NCI-H2227 treated with DMSO at 0.1 percent for 48 hours (cell line): ENCODE data around the gene FGF2.
"Not testable (repeated sequence)": the region's sequence is repeated elsewhere in the genome, so short reads cannot be mapped to it uniquely, and the experiment has no call there.

ENCODE experiments used
- DNase-seq: peaks from one replicate; lab custom pipeline; 2025; lab: John Stamatoyannopoulos, UW

The FGF2 gene

GRCh38 chr4:122847931-122848330, 21.3 kb downstream of the FGF2 start:
- no peak for DNase-seq

- not testable (repeated sequence) for DNase-seq
These were observed 23.2 kb downstream of the FGF2 start for GRCh38 chr4:122849789-122850188.

- DNase-seq = no peak
These were observed 24.9 kb downstream of the FGF2 start for GRCh38 chr4:122851568-122851967.

- DNase-seq = no peak
These were observed 28.1 kb downstream of the FGF2 start for GRCh38 chr4:122854447-122855352.

- DNase-seq = no peak
These were observed 28.8 kb downstream of the FGF2 start for GRCh38 chr4:122855353-122855890.

GRCh38 chr4:122857160-122857559, 30.5 kb downstream of the FGF2 start:
- no peak for DNase-seq

GRCh38 chr4:122858705-122859104, 32.1 kb downstream of the FGF2 start:
- no peak for DNase-seq

GRCh38 chr4:122861172-122861943, 34.7 kb downstream of the FGF2 start:
- no peak for DNase-seq

GRCh38 chr4:122863639-122864038, 37.0 kb downstream of the FGF2 start:
- no peak for DNase-seq

- DNase-seq = no peak
These were observed 38.8 kb downstream of the FGF2 start for GRCh38 chr4:122865425-122865824.

- not testable (repeated sequence) for DNase-seq
These were observed 41.6 kb downstream of the FGF2 start for GRCh38 chr4:122868235-122868634.

GRCh38 chr4:122873146-122873545, 46.5 kb downstream of the FGF2 start:
- no peak for DNase-seq

GRCh38 chr4:122873821-122874593, 47.4 kb downstream of the FGF2 start:
- no peak for DNase-seq

- DNase-seq = no peak
These were observed 49.3 kb downstream of the FGF2 start for GRCh38 chr4:122875949-122876348.

- no peak for DNase-seq
These were observed 49.8 kb downstream of the FGF2 start for GRCh38 chr4:122876456-122876855.

GRCh38 chr4:122879001-122879400, 52.4 kb downstream of the FGF2 start:
- DNase-seq = no peak

- no peak for DNase-seq
These were observed 56.5 kb downstream of the FGF2 start for GRCh38 chr4:122882857-122883735.

GRCh38 chr4:122884499-122884898, 57.9 kb downstream of the FGF2 start:
- no peak for DNase-seq

- no peak for DNase-seq
These were observed 63.1 kb downstream of the FGF2 start for GRCh38 chr4:122889726-122890125.

GRCh38 chr4:122890147-122890795, 63.6 kb downstream of the FGF2 start:
- no peak for DNase-seq
